ENCODE measurements around the gene THBS3. TPM values are rescaled to one million over a fixed set of nuclear protein-coding genes. Genes with fewer than 3 reads are reported as not detected.
A peak's percentile ranks its signal among the peaks of the same experiment; 100 is the strongest.
"Not testable (repeated sequence)": the region's sequence is repeated elsewhere in the genome, so short reads cannot be mapped to it uniquely, and the experiment has no call there.

The THBS3 gene
- polyA plus RNA-seq, 4 donors = 11.3 to 24.9 (median 14.8) TPM

DNA sequence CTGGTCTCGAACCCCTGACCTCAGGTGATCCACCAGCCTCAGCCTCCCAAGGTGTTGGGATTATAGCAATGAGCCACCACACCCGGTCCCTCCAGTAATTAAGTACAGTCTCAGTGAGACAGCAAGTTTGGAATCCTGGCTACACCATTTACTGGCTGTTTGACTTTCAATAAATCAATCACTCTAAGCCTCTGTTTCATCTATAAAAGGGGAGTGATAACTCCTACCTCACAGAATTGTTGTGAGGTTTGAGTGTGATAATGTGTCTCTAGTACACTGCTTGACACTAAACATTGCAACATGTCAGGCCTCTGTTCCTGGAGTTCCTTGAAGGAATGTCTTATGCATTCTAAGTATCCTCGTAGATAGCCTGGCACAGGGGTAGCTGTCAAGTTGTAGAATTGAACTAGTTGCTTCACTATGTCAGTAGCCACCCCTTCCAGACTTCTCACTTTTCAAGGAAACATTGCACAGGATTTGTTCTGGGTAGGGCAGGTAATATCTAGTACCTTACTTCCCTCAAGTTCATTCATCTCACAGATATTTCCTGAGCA is 35.2 kb upstream of the THBS3 start:
- peaks cover 0 to 3% of the 10 kb centered on the region in 2 donors for H3K9me3 ChIP-seq (ENCODE audit: control insufficient read depth in 2 of 2, insufficient read depth in 1 of 2, low read depth in 1 of 2, low read length in 1 of 2)
- H3K4me1 ChIP-seq (ENCODE audit: control insufficient read depth in 3 of 3, insufficient read depth in 2 of 3, low read depth in 1 of 3, low read length in 2 of 3) = peaks cover 0 to 14% (median 11%) of the 10 kb centered on the region in 3 donors
- FAIRE-seq (no peak), DNase-seq (peak in 1 of 2 donors; percentile 16)
- WGBS, 3 donors = 52 to 72% (median 60%) methylated on average over 3 of the region's 3 CpGs
- H3K27me3 ChIP-seq (ENCODE audit: control insufficient read depth in 3 of 3, insufficient read depth in 3 of 3, low read length in 3 of 3) = no peaks in the 10 kb centered on the region
- H3K36me3 ChIP-seq (ENCODE audit: control insufficient read depth in 3 of 3, insufficient read depth in 2 of 3, low read depth in 1 of 3, low read length in 3 of 3) = peaks cover 0 to 25% (median 3%) of the 10 kb centered on the region in 3 donors
- no peak overlapping the region for H3K4me3 ChIP-seq (ENCODE audit: low read depth in 1 of 3, low read length in 3 of 3)
- peak overlapping the region in 1 of 3 donors; percentile 95 for H3K27ac ChIP-seq (ENCODE audit: low read depth in 1 of 3, low read length in 2 of 3)

DNA sequence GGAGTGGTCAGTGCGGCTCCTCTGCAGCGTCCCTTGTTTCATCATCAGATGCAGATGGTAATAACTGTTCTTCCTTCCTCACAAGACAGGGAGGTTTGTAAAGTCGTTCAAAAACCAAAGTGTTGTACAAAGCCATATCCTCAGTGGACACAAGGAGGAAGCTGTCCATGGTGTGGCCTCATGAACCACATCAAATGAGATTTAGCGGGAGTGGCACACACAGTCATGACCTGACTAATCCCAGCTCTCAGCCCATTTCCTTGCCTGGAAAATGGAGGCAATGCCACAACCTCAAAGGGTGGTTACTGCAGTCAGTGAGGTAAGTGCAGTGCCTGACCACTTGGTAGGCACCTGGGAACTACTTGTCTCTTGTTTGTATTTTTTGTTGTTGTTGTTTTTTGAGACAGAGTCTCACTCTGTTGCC is 34.2 kb upstream of the THBS3 start:
- Histone ChIP-seq H3K9me3 (ENCODE audit: control insufficient read depth in 2 of 2, insufficient read depth in 1 of 2, low read depth in 1 of 2, low read length in 1 of 2) (peaks cover 0 to 3% of the 10 kb centered on the region in 2 donors), H3K36me3 (ENCODE audit: control insufficient read depth in 3 of 3, insufficient read depth in 2 of 3, low read depth in 1 of 3, low read length in 3 of 3) (peaks cover 0 to 26% (median 4%) of the 10 kb centered on the region in 3 donors), H3K4me3 (ENCODE audit: low read depth in 1 of 3, low read length in 3 of 3) (no peak overlapping the region), H3K4me1 (ENCODE audit: control insufficient read depth in 3 of 3, insufficient read depth in 2 of 3, low read depth in 1 of 3, low read length in 2 of 3) (peaks cover 0 to 14% (median 11%) of the 10 kb centered on the region in 3 donors), H3K27me3 (ENCODE audit: control insufficient read depth in 3 of 3, insufficient read depth in 3 of 3, low read length in 3 of 3) (no peaks in the 10 kb centered on the region), H3K27ac (ENCODE audit: low read depth in 1 of 3, low read length in 2 of 3) (no peak overlapping the region)
- WGBS, 3 donors = 73 to 77% (median 75%) methylated on average over 4 of the region's 4 CpGs
- no peak for FAIRE-seq
- DNase-seq = no peak

DNA sequence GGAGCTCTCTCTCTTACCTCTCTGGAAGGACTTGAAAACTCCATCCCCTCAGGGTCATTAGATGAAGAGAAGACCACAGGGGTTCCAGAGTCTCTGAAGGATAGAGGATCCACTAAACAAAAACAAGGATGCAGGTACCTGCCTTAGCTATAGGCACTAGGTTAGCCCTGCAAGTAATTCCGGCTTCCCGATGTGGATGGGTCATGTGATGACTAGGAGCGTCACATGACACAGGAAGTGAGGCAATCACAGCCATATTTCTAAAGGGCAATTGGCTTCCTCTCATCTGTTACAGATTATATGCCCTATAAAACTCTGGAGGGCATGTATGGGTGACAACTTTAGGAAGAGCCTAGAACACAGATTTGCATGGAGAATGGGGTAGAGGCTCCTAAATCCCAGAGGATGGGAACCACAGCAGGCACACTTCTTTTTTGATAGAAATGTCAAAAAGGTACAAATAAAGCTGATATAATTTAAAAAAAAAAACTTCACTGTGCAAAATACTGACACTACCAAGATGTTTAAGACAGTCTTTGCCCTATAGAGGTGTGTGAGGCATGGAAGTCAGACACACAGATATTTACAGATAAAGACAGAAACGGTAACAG is 33.5 kb upstream of the THBS3 start:
- H3K9me3 ChIP-seq (ENCODE audit: control insufficient read depth in 2 of 2, insufficient read depth in 1 of 2, low read depth in 1 of 2, low read length in 1 of 2) = peaks cover 0 to 3% of the 10 kb centered on the region in 2 donors
- peak overlapping the region in 1 of 3 donors; percentile 36 for H3K27ac ChIP-seq (ENCODE audit: low read depth in 1 of 3, low read length in 2 of 3)
- FAIRE-seq (no peak), DNase-seq (peak; percentile 91 to 92)
- peaks cover 0 to 14% (median 11%) of the 10 kb centered on the region in 3 donors for H3K4me1 ChIP-seq (ENCODE audit: control insufficient read depth in 3 of 3, insufficient read depth in 2 of 3, low read depth in 1 of 3, low read length in 2 of 3)
- no peaks in the 10 kb centered on the region for H3K27me3 ChIP-seq (ENCODE audit: control insufficient read depth in 3 of 3, insufficient read depth in 3 of 3, low read length in 3 of 3)
- peak overlapping the region; percentile 23 to 47 (median 43) for H3K4me3 ChIP-seq (ENCODE audit: low read depth in 1 of 3, low read length in 3 of 3)
- 4 to 13% (median 6%) methylated on average over 4 of the region's 4 CpGs for WGBS, 3 donors
- peaks cover 0 to 32% (median 4%) of the 10 kb centered on the region in 3 donors for H3K36me3 ChIP-seq (ENCODE audit: control insufficient read depth in 3 of 3, insufficient read depth in 2 of 3, low read depth in 1 of 3, low read length in 3 of 3)

DNA sequence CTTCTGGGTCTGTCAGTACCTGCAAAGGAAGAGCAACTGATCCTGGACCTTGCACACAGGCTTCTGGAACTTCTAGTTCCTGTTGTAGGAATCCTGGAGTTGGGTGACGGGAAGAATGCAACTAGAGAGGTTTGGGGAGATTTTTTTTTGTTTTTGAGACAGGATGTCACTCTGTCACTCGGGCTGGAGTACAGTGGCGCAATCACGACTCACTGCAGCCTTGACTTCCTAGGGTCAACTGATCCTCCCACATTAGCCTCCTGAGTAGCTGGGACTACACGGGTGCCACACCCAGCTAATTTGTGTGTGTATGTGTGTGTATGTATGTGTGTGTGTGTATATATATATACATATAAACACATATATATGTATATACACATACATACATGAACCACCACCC is 28.8 kb upstream of the THBS3 start:
- Histone ChIP-seq H3K27ac (ENCODE audit: low read depth in 1 of 3, low read length in 2 of 3) (no peak overlapping the region), H3K4me1 (ENCODE audit: control insufficient read depth in 3 of 3, insufficient read depth in 2 of 3, low read depth in 1 of 3, low read length in 2 of 3) (peaks cover 0 to 3% (median 0%) of the 10 kb centered on the region in 3 donors), H3K27me3 (ENCODE audit: control insufficient read depth in 3 of 3, insufficient read depth in 3 of 3, low read length in 3 of 3) (no peaks in the 10 kb centered on the region), H3K9me3 (ENCODE audit: control insufficient read depth in 2 of 2, insufficient read depth in 1 of 2, low read depth in 1 of 2, low read length in 1 of 2) (no peaks in the 10 kb centered on the region), H3K36me3 (ENCODE audit: control insufficient read depth in 3 of 3, insufficient read depth in 2 of 3, low read depth in 1 of 3, low read length in 3 of 3) (peaks cover 2 to 39% (median 4%) of the 10 kb centered on the region in 3 donors), H3K4me3 (ENCODE audit: low read depth in 1 of 3, low read length in 3 of 3) (no peak overlapping the region)
- FAIRE-seq = no peak
- 81 to 87% (median 87%) methylated on average over 5 of the region's 5 CpGs for WGBS, 3 donors
- no peak for DNase-seq

DNA sequence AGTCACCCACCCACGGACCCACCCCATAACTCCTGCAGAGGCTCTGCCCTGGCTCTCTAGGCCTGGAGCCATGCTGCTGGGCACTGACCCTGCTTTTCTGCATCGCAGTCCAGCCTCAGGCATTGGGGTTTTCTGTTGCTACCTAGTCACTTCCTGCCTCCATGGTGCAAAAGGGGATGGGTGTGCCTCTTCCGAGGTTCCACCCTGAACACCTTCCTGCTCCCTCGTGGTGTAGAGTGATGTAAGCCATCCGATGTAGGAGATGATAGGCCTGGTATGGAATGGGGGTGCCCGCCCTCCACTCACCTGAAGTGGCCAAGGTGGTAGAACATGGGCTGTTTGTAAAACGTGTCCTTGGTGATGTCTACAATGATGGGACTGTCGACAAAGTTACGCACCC is 27.7 kb upstream of the THBS3 start:
- not testable (repeated sequence) for H3K27me3 ChIP-seq (ENCODE audit: control insufficient read depth in 3 of 3, insufficient read depth in 3 of 3, low read length in 3 of 3); H3K9me3 ChIP-seq (ENCODE audit: control insufficient read depth in 2 of 2, insufficient read depth in 1 of 2, low read depth in 1 of 2, low read length in 1 of 2); FAIRE-seq; H3K4me1 ChIP-seq (ENCODE audit: control insufficient read depth in 3 of 3, insufficient read depth in 2 of 3, low read depth in 1 of 3, low read length in 2 of 3); DNase-seq; H3K27ac ChIP-seq (ENCODE audit: low read depth in 1 of 3, low read length in 2 of 3); H3K4me3 ChIP-seq (ENCODE audit: low read depth in 1 of 3, low read length in 3 of 3)
- 86 to 88% (median 88%) methylated on average over 5 to 8 of the region's 9 CpGs for WGBS, 3 donors
- H3K36me3 ChIP-seq (ENCODE audit: control insufficient read depth in 3 of 3, insufficient read depth in 2 of 3, low read depth in 1 of 3, low read length in 3 of 3) = peaks cover 2 to 39% (median 4%) of the 10 kb centered on the region in 3 donors

DNA sequence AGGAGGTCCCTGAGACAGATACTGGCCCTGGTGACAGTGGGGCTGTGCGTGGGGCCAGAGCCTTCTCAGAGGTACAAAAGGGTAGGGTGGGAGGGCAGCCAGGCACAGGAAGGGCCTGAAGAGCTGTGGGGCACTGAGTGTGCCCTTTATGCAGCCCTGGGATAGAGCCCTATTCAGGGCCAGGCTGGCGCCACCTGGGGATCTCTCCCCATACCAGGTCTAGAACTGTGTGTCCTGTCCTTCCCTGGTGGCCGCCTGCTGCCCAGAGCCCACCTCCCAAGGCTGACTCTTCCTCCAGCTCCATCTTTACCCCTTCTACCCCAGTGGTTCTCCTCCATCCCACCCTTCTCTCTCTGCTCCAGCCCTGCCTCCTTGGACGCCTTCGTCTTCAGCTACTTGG is 25.8 kb upstream of the THBS3 start:
- H3K27ac ChIP-seq (ENCODE audit: low read depth in 1 of 3, low read length in 2 of 3); H3K4me3 ChIP-seq (ENCODE audit: low read depth in 1 of 3, low read length in 3 of 3); H3K27me3 ChIP-seq (ENCODE audit: control insufficient read depth in 3 of 3, insufficient read depth in 3 of 3, low read length in 3 of 3); H3K4me1 ChIP-seq (ENCODE audit: control insufficient read depth in 3 of 3, insufficient read depth in 2 of 3, low read depth in 1 of 3, low read length in 2 of 3); DNase-seq; H3K9me3 ChIP-seq (ENCODE audit: control insufficient read depth in 2 of 2, insufficient read depth in 1 of 2, low read depth in 1 of 2, low read length in 1 of 2); FAIRE-seq: not testable (repeated sequence)
- 86 to 90% (median 87%) methylated on average over 1 of the region's 5 CpGs for WGBS, 3 donors
- peaks cover 2 to 25% (median 4%) of the 10 kb centered on the region in 3 donors for H3K36me3 ChIP-seq (ENCODE audit: control insufficient read depth in 3 of 3, insufficient read depth in 2 of 3, low read depth in 1 of 3, low read length in 3 of 3)

DNA sequence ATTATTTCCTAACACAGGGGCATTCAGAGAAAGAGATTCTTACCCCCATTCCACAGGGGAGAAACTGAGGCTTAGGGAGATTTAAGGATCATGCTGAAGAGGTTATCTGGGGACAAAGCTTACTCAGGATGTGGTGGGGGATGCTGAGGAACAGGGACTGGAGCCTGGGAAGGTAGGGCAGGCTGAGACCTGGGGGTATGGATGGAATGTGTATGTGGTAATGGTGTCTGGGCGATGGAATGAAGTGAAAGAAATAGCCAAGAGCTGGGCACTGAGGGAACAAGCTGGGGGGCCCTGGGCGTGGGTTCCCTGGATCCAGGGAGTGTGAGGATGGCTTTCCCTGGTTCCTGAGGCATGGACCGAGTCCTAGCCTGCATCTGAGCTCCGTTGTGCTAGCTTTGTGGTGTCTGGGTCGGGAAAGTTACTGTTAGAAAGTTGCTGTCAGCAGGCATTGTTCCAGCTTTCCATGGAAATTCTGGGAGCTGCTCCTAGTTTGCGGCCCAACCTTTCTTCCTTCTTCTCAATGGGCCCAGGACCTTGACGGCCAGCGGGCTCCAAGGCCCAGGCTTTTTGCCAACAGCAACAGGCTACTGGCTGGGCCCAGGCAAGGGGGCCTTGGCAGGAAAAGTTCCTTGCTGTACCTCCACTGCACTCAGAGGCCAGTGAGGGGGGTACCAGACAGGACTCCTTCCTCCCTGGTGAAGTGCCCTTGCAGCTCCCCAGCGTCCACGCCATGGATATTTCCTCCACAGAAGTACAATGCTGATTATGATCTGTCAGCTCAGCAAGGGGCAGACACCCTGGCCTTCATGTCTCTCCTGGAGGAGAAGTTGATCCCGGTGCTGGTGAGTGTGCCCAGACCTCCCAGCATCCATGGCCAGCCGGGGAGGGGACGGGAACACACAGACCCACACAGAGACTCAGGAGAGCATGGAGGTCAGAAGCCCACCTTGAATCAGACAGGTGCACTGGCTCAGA is 24.6 kb upstream of the THBS3 start:
- WGBS, 3 donors = 68 to 85% (median 78%) methylated on average over 11 to 13 of the region's 13 CpGs
- peaks cover 0 to 17% (median 2%) of the 10 kb centered on the region in 3 donors for H3K36me3 ChIP-seq (ENCODE audit: control insufficient read depth in 3 of 3, insufficient read depth in 2 of 3, low read depth in 1 of 3, low read length in 3 of 3)
- DNase-seq; H3K4me3 ChIP-seq (ENCODE audit: low read depth in 1 of 3, low read length in 3 of 3); FAIRE-seq; H3K4me1 ChIP-seq (ENCODE audit: control insufficient read depth in 3 of 3, insufficient read depth in 2 of 3, low read depth in 1 of 3, low read length in 2 of 3); H3K27me3 ChIP-seq (ENCODE audit: control insufficient read depth in 3 of 3, insufficient read depth in 3 of 3, low read length in 3 of 3); H3K9me3 ChIP-seq (ENCODE audit: control insufficient read depth in 2 of 2, insufficient read depth in 1 of 2, low read depth in 1 of 2, low read length in 1 of 2); H3K27ac ChIP-seq (ENCODE audit: low read depth in 1 of 3, low read length in 2 of 3): not testable (repeated sequence)

DNA sequence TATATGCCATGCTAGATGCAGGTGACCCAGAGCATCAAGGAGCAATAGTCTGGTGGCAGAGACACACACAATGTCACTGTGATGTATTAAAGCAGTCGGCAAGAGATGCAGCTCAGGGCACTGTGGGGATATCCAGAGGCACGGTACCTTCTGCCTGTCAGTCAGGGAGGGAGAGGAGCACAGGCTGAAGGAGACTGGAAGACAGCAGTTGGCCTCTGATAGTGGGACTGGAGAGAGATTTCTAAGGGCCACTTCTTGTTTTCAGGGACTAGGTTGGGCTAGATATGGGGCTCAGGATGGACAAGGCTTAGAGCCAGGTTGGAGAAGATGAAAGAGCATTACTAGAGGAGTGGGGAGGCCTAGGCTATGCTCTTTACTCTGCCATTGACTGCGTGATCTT is 23.6 kb upstream of the THBS3 start:
- not testable (repeated sequence) for H3K27me3 ChIP-seq (ENCODE audit: control insufficient read depth in 3 of 3, insufficient read depth in 3 of 3, low read length in 3 of 3); H3K27ac ChIP-seq (ENCODE audit: low read depth in 1 of 3, low read length in 2 of 3); DNase-seq; H3K4me3 ChIP-seq (ENCODE audit: low read depth in 1 of 3, low read length in 3 of 3); FAIRE-seq; H3K36me3 ChIP-seq (ENCODE audit: control insufficient read depth in 3 of 3, insufficient read depth in 2 of 3, low read depth in 1 of 3, low read length in 3 of 3); H3K9me3 ChIP-seq (ENCODE audit: control insufficient read depth in 2 of 2, insufficient read depth in 1 of 2, low read depth in 1 of 2, low read length in 1 of 2)
- peaks cover 0 to 11% (median 0%) of the 10 kb centered on the region in 3 donors for H3K4me1 ChIP-seq (ENCODE audit: control insufficient read depth in 3 of 3, insufficient read depth in 2 of 3, low read depth in 1 of 3, low read length in 2 of 3)
- 68 to 82% (median 74%) methylated on average over 3 of the region's 3 CpGs for WGBS, 3 donors
